HEK293 (cell line): Measurements from ENCODE around the gene FOLR1.

Experiments
- CTCF ChIA-PET: fragments of 350-600 bp; formaldehyde crosslinking; extraction: SDS; loops from one replicate; lab custom pipeline; 2021; ENCODE audit warnings: antibody characterized with exemption; lab: Yijun Ruan, JAX
- POLR2A ChIA-PET: fragments of 300-600 bp; formaldehyde crosslinking; extraction: SDS; loops from one replicate; lab custom pipeline; 2020; ENCODE audit warnings: antibody characterized with exemption, inconsistent platforms; lab: Yijun Ruan, JAX
- H3K27ac ChIP-seq: fragments of 200-500 bp; sonication (Bioruptor generic); 2 replicates; pipeline ENCODE4 v1.5.1; 2014; ENCODE audit warnings: low read depth, low read length, control low read depth, inconsistent platforms; ENCODE audit errors: extremely low read depth
- H3K36me3 ChIP-seq, 2 experiments: fragments of 200-500 bp in 1 of 2; sonication (Bioruptor generic) in 1 of 2; 1 replicate in 1 of 2; 2 replicates in 1 of 2; pipeline ENCODE4 v1.5.1; 2014 to 2017; ENCODE audit warnings: inconsistent platforms in 2 of 2, low read length in 2 of 2; ENCODE audit not compliant: control insufficient read depth in 2 of 2, insufficient read depth in 1 of 2
- H3K4me1 ChIP-seq: fragments of 200-500 bp; sonication (Bioruptor generic); 2 replicates; pipeline ENCODE4 v1.5.1; 2014; ENCODE audit warnings: mild to moderate bottlenecking, low read length, inconsistent platforms; ENCODE audit not compliant: control insufficient read depth, insufficient read depth
- H3K4me3 ChIP-seq: 2 replicates; pipeline ENCODE4 v1.5.1; 2011; ENCODE audit warnings: low read depth, mild to moderate bottlenecking, control low read depth, low read length, moderate library complexity
- H3K9me3 ChIP-seq: fragments of 200-500 bp; sonication (Bioruptor generic); 2 replicates; pipeline ENCODE4 v1.5.1; 2014; ENCODE audit warnings: low read depth, low read length, inconsistent platforms; ENCODE audit not compliant: control insufficient read depth, insufficient read depth
- CTCF ChIP-seq: fragments of 450-650 bp; formaldehyde crosslinking; IDR thresholded peaks from 2 replicates; pipeline ENCODE4 v1.5.1; 2016; ENCODE audit warnings: missing biosample characterization, missing genetic modification characterization
- EGR2 ChIP-seq: fragments of 450-650 bp; formaldehyde crosslinking; IDR thresholded peaks from 2 replicates; pipeline ENCODE4 v1.5.1; 2016; ENCODE audit warnings: low read depth, missing biosample characterization, missing genetic modification characterization
- KLF1 ChIP-seq: fragments of 450-650 bp; formaldehyde crosslinking; IDR thresholded peaks from 2 replicates; pipeline ENCODE4 v1.5.1; 2016; ENCODE audit warnings: missing biosample characterization, missing genetic modification characterization
- MYNN ChIP-seq: fragments of 450-650 bp; formaldehyde crosslinking; IDR thresholded peaks from 2 replicates; pipeline ENCODE4 v1.5.1; 2016; ENCODE audit warnings: missing biosample characterization, missing genetic modification characterization, borderline replicate concordance
- ZBTB48 ChIP-seq: fragments of 450-650 bp; formaldehyde crosslinking; IDR thresholded peaks from 2 replicates; pipeline ENCODE4 v1.5.1; 2016; ENCODE audit warnings: missing biosample characterization, missing genetic modification characterization
- ZBTB8A ChIP-seq: fragments of 450-650 bp; formaldehyde crosslinking; IDR thresholded peaks from 2 replicates; pipeline ENCODE4 v1.5.1; 2016; ENCODE audit warnings: missing biosample characterization, missing genetic modification characterization
- ZFHX2 ChIP-seq: fragments of 450-650 bp; formaldehyde crosslinking; conservative IDR thresholded peaks from 2 replicates; pipeline ENCODE4 v1.5.1; 2016; ENCODE audit warnings: missing biosample characterization, missing genetic modification characterization
- ZIC2 ChIP-seq: fragments of 450-650 bp; formaldehyde crosslinking; IDR thresholded peaks from 2 replicates; pipeline ENCODE4 v1.5.1; 2016; ENCODE audit warnings: missing biosample characterization, missing genetic modification characterization
- ZNF157 ChIP-seq: fragments of 450-650 bp; formaldehyde crosslinking; IDR thresholded peaks from 2 replicates; pipeline ENCODE4 v1.5.1; 2016; ENCODE audit warnings: missing biosample characterization, missing genetic modification characterization
- ZNF248 ChIP-seq: fragments of 450-650 bp; formaldehyde crosslinking; IDR thresholded peaks from 2 replicates; pipeline ENCODE4 v1.5.1; 2017; ENCODE audit warnings: missing biosample characterization, missing genetic modification characterization
- ZNF266 ChIP-seq: fragments of 450-650 bp; formaldehyde crosslinking; IDR thresholded peaks from 2 replicates; pipeline ENCODE4 v1.5.1; 2016; ENCODE audit warnings: missing biosample characterization, missing genetic modification characterization, low read depth
- ZNF394 ChIP-seq: fragments of 450-650 bp; formaldehyde crosslinking; IDR thresholded peaks from 2 replicates; pipeline ENCODE4 v1.5.1; 2016; ENCODE audit warnings: missing biosample characterization, missing genetic modification characterization, mild to moderate bottlenecking, moderate library complexity, borderline replicate concordance
- ZNF449 ChIP-seq: fragments of 450-650 bp; formaldehyde crosslinking; IDR thresholded peaks from 2 replicates; pipeline ENCODE4 v1.5.1; 2017; ENCODE audit warnings: missing biosample characterization, mild to moderate bottlenecking, missing genetic modification characterization, moderate library complexity
- ZNF670 ChIP-seq: fragments of 450-650 bp; formaldehyde crosslinking; IDR thresholded peaks from 2 replicates; pipeline ENCODE4 v1.5.1; 2016; ENCODE audit warnings: missing biosample characterization, missing genetic modification characterization, low read depth
- ZNF777 ChIP-seq: fragments of 450-650 bp; formaldehyde crosslinking; IDR thresholded peaks from 2 replicates; pipeline ENCODE4 v1.5.1; 2017; ENCODE audit warnings: missing biosample characterization, missing genetic modification characterization, borderline replicate concordance

The FOLR1 gene

DNA sequence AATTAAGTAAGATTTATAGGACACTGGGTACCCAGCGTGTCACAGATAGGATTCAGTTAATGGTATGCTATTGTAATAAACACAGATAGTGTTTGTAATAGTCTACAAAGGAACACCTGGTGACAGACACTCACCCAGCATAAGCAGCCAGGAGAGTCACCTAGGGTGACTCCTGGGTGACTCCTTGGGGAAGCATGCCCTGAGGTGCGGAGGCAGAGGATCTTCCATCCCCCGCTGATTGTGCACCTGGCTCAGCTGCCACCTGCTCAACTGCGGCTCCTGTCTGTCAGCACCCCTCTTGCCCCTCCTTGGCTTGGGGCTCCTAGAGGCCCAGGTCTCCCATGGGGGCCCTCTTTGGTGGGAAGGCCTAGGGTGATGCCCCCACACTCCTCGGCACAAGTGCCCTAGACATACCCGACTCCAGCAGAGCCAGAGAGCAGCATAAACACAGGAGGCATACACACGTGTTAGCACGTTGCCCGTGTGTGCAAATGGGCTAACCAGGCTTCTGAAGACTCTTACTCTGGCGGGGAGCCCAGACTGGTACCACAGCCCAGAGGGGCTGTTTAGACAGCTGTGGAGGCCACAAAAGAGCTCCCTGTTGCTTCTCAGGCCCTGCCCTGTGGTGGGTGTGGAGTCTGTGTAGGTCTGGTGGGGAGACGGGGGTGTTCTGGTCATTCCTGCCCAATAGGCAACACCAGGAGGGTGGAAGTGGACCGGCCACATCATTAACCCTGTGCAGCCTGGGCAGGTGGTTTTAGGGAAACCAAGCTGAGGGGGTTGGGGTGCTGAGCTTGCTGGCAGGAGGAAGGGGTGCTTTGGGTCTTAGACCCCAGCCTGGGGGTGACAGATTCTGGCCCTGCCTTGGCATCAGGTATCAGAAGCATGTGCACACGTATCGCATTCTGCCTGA lies 35.6 kb downstream of the FOLR1 start:
- TF ChIP-seq ZIC2 (tag by site-specific recombination): peak; percentile 35; the same call in 1 of the 2 replicates
- no peak for TF ChIP-seq CTCF (tag by site-specific recombination)
- no peak for TF ChIP-seq ZNF777 (tag by site-specific recombination)
- no peak for TF ChIP-seq ZNF394 (tag by site-specific recombination)
- no peak for TF ChIP-seq ZNF670 (tag by site-specific recombination)
- TF ChIP-seq ZBTB8A (tag by site-specific recombination): 0 out of 2 replicates have a peak, but pooled peaks have one; percentile 26
- peak; percentile 68; the same call in 1 of the 2 replicates for TF ChIP-seq MYNN (tag by site-specific recombination)
- no peak for TF ChIP-seq ZBTB48
- TF ChIP-seq KLF1 (tag by site-specific recombination): no peak
- POLR2A ChIA-PET: interaction anchor here (4.2 kb wide), 1 partner anchor 10 kb away, joined by 42 read pairs; no protein-coding TSS in a partner anchor
- Histone ChIP-seq H3K9me3 (no peaks in the 10 kb centered on the region), H3K27ac (no peak overlapping the region), H3K4me1 (peaks cover 2% of the 10 kb centered on the region; the same call in 1 of the 2 replicates), H3K4me3 (no peak overlapping the region), H3K36me3 (peaks cover 0 to 66% of the 10 kb centered on the region in 2 experiments; a peak in 1 of 3 replicates)
- CTCF ChIA-PET: interaction anchor here (0.6 to 4.7 kb wide), 6 partner anchors 10 to 205 kb away, joined by 3 to 26 read pairs (median 5); no protein-coding TSS in a partner anchor

DNA sequence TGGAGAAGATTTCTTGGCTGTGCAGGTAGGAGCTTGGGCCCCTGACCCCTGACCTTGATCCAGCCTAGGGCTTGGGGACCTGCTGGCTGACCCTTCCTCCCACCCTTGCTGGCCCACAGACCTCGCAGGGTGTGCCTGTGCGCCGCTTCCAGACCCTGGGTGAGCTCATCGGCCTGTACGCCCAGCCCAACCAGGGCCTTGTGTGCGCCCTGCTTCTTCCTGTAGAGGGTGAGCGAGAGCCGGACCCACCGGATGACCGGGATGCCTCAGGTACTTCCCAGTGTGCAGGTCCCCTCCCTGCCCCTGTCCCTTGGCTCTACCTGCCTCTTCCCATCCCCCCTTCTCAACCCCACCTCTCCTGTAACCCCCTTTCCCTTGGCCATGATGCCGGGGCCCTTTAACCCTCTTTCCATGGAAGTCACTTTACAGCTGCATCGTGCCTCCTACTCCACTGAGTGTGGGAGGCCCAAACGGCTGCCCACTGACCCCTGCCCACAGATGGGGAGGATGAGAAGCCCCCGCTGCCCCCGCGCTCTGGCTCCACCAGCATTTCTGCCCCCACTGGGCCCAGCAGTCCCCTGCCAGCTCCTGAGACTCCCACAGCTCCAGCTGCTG lies 36.4 kb downstream of the FOLR1 start:
- Histone ChIP-seq H3K4me3 (no peak overlapping the region), H3K27ac (no peak overlapping the region), H3K9me3 (no peaks in the 10 kb centered on the region), H3K4me1 (no peaks in the 10 kb centered on the region), H3K36me3 (peaks cover 0 to 73% of the 10 kb centered on the region in 2 experiments; a peak in 1 of 3 replicates)
- CTCF ChIA-PET: interaction anchor here (0.6 to 4.7 kb wide), 4 partner anchors 9 to 203 kb away, joined by 4 to 26 read pairs (median 6); no protein-coding TSS in a partner anchor
- no peak for TF ChIP-seq ZNF266 (tag by site-specific recombination)
- TF ChIP-seq ZNF670 (tag by site-specific recombination): no peak
- peak; percentile 22; the same call in 1 of the 2 replicates for TF ChIP-seq ZNF449 (tag by site-specific recombination)
- no peak for TF ChIP-seq ZNF248 (tag by site-specific recombination)
- TF ChIP-seq EGR2 (tag by site-specific recombination): 0 out of 2 replicates have a peak, but pooled peaks have one; percentile 54
- TF ChIP-seq ZFHX2 (tag by site-specific recombination): 0 out of 2 replicates have a peak, but pooled peaks have one; percentile 62
- POLR2A ChIA-PET: interaction anchor here (4.2 kb wide), 1 partner anchor 9 kb away, joined by 42 read pairs; no protein-coding TSS in a partner anchor

DNA sequence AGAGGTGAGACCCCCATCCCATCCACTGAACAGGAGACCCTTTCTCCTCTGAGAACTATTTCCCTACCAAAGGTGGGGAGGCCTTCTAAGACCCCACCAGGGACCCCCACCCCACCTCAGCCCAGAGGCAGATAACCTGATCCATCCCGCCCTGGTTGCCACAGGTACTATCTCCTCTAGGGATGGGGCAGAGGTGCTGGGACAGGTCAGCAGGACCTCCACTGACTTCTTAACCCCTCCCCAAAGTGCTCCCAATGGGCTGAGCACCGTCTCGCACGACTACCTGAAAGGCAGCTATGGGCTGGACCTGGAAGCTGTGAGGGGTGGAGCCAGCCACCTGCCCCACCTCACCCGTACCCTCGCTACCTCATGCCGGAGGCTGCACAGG lies 36.9 kb downstream of the FOLR1 start:
- H3K4me1 ChIP-seq: no peaks in the 10 kb centered on the region
- no peak overlapping the region for H3K4me3 ChIP-seq
- TF ChIP-seq ZNF157: no peak
- H3K36me3 ChIP-seq: peaks cover 0 to 78% of the 10 kb centered on the region in 2 experiments; a peak in 1 of 3 replicates
- POLR2A ChIA-PET: no interaction called here
- CTCF ChIA-PET: interaction anchor here (1.0 to 4.7 kb wide), 4 partner anchors 9 to 204 kb away, joined by 3 to 26 read pairs (median 6); no protein-coding TSS in a partner anchor
- H3K27ac ChIP-seq: no peak overlapping the region
- H3K9me3 ChIP-seq: no peaks in the 10 kb centered on the region
